ENCODE data around the gene IFITM1. TPM values are rescaled to one million over a fixed set of nuclear protein-coding genes. Genes with fewer than 3 reads are reported as not detected.
A peak's percentile ranks its signal among the peaks of the same experiment; 100 is the strongest.
"Not testable (repeated sequence)": the region's sequence is repeated elsewhere in the genome, so short reads cannot be mapped to it uniquely, and the experiment has no call there.

Gene IFITM1
- total RNA-seq, 3 donors from 2014 or later: 99.3 to 144 (median 120) TPM

DNA sequence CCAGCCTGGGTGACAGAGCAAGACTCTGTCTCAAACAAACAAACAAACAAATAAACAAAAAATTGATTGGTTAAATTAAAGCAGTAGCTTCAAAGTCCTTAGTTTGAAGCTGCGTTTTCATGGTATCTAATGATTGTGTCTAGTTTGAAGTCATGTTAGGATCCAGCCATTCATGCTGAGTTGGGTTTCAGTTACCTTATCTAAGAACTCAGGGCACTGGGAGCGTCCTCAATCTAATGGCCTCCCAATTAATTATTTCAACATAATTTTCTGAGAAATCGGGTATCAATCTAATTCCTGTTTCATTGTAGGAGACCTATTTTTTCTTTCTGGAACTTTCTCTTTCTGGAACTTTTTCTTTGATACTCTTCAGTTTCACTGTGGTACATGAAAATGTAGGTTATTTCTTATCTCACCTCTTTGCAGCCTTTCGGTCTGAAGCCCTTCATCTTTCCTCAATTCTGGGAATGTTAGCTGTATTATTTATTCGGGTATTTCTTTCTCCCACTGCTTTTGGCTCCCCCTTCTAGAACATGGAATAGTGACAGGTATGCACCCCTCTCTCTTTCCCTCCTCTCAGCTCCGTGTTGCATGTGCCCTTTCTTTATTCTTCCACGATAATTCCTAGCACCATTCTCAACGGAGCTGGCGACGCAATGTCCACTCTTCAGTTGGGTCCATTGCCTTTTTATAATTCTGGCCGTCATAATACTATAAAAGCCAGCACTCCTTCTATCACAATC lies 31.2 kb downstream of the IFITM1 start:
- ATAC-seq: no peak
- Mint-ChIP-seq H3K36me3 (ENCODE audit: insufficient read depth) (no peaks in the 10 kb centered on the region), H3K9me3 (no peaks in the 10 kb centered on the region), H3K4me1 (ENCODE audit: low read depth) (peaks cover 18% of the 10 kb centered on the region), H3K4me3 (no peak overlapping the region), H3K27me3 (ENCODE audit: low read depth) (no peaks in the 10 kb centered on the region)
- DNase-seq: no peak

DNA sequence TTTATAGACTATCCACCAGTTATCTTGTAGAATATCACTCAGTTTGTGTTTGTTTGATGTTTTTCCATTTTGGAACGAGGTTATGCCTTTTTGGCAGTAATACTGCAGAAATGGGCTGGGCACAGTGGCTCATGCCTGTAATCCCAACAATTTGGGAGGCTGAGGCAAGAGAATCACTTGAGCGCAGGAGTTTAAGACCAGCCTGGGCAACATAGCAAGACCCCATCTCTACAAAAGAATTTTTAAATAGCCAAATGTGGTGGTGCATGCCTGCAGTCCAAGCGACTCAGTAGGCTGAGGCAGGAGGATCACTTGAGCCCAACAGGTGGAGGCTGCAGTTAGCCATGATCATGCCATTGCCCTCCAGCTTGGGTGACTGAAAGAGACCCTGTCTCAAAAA lies 32.7 kb downstream of the IFITM1 start:
- H3K9me3 Mint-ChIP-seq: no peaks in the 10 kb centered on the region
- H3K36me3 Mint-ChIP-seq (ENCODE audit: insufficient read depth): no peaks in the 10 kb centered on the region
- peaks cover 21% of the 10 kb centered on the region for H3K4me1 Mint-ChIP-seq (ENCODE audit: low read depth)
- DNase-seq: no peak
- no peaks in the 10 kb centered on the region for H3K27me3 Mint-ChIP-seq (ENCODE audit: low read depth)
- H3K4me3 Mint-ChIP-seq: no peak overlapping the region
- ATAC-seq: no peak

DNA sequence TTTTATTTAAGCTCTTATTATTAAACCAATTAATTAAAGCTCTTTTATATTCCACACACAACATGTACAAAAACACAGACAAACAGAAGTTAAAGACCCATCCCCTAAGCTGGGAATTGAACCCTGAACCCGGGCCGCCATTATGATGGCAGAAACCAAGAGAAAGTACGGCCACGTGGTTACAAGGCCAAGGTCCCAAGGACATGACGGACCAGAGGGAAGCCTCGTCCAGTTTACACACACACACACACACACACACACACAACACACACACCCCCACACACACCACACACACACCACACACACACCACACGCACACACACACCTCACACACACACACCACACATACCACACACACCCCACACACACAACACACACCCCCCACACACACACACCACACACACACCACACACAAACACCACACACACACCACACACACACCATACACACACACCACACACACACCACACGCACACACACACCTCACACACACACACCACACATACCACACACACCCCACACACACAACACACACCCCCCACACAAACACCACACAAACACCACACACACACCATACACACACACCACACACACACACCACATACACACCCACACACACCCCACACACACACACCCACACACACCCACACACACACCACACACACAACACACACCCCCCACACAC lies 35.6 kb downstream of the IFITM1 start:
- H3K36me3 Mint-ChIP-seq (ENCODE audit: insufficient read depth); ATAC-seq; H3K27me3 Mint-ChIP-seq (ENCODE audit: low read depth); DNase-seq; H3K9me3 Mint-ChIP-seq; H3K4me3 Mint-ChIP-seq: not testable (repeated sequence)
- H3K4me1 Mint-ChIP-seq (ENCODE audit: low read depth): peaks cover 33% of the 10 kb centered on the region

DNA sequence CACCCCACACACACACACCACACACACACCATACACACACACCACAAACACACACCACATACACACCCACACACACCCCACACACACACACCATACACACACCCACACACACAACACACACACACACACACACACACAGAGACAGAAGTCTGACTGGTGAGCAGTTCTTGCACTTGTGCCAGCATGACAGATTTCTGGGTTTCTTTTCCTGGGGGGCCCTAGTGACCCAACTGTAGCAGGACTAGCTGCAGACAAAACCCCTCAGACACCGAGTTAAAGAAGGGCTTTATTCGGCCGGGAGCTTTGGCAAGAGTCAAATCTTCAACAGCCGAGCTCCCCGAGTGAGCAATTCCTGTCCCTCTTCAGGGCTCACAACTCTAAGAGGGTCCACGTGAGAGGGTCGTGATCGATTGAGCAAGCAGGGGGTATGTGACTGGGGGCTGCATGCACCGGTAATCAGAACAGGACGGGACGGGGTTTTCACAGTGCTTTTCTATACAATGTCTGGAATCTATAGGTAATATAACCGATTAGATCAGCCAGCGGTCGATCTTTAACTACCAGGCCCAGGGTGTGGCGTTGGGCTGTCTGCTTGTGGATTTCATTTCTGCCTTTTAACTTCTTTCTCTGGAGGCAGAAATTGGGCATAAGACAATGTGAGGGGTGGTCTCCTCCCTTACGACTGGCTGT lies 36.3 kb downstream of the IFITM1 start:
- not testable (repeated sequence) for ATAC-seq; H3K36me3 Mint-ChIP-seq (ENCODE audit: insufficient read depth); H3K4me3 Mint-ChIP-seq; DNase-seq; H3K27me3 Mint-ChIP-seq (ENCODE audit: low read depth); H3K9me3 Mint-ChIP-seq
- H3K4me1 Mint-ChIP-seq (ENCODE audit: low read depth): peaks cover 39% of the 10 kb centered on the region

DNA sequence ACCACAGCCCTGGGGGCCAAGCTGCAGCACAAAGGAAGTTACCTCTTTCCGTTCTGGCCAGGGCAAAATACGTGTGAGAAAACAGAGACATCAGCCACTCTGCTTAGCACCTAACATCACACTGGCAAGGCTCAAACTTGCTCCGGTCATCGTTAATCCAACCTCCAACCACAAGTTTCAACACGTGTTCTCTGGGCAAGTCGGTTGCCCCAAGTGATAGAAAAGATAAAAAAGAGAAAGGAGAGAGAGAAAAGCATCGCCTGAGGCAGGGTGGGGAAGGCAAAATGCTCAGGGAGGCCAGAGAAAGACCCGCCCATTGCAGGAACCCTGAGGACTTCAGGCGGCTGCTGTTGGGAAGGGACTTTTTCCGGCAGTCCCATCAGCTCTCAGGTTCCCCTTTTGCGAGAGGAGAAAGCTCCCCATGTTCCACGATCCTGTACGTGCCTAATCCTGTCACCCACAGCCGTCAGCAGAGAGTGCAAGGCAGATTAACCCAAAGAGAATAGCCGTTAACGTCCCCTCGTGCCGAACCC lies 36.9 kb downstream of the IFITM1 start:
- ATAC-seq: no peak
- Mint-ChIP-seq H3K36me3 (ENCODE audit: insufficient read depth) (no peaks in the 10 kb centered on the region), H3K4me3 (no peak overlapping the region), H3K9me3 (no peaks in the 10 kb centered on the region), H3K4me1 (ENCODE audit: low read depth) (peaks cover 43% of the 10 kb centered on the region), H3K27me3 (ENCODE audit: low read depth) (no peaks in the 10 kb centered on the region)
- no peak for DNase-seq

DNA sequence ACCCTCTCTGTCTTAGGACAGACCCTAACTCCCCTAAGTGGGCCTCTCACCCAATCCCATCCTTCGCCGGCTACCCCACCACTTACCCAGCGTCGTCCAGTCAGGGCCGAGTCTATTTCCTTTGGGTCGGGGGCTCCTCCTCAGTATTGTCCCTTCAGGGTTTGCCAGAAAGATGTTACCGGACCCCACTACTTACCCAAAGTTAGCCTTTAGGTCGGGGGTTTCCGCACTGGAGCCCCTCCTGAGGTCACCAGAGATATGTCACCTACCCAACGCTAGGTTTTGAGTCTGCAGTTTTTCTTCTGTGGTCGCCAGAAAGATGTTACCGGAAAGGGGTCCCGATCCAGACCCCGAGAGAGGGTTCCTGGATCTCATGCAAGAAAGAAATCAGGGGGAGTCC lies 37.6 kb downstream of the IFITM1 start:
- Mint-ChIP-seq H3K4me1 (ENCODE audit: low read depth) (peaks cover 43% of the 10 kb centered on the region), H3K4me3 (no peak overlapping the region), H3K9me3 (no peaks in the 10 kb centered on the region), H3K27me3 (ENCODE audit: low read depth) (no peaks in the 10 kb centered on the region), H3K36me3 (ENCODE audit: insufficient read depth) (no peaks in the 10 kb centered on the region)
- DNase-seq: no peak
- ATAC-seq: no peak

DNA sequence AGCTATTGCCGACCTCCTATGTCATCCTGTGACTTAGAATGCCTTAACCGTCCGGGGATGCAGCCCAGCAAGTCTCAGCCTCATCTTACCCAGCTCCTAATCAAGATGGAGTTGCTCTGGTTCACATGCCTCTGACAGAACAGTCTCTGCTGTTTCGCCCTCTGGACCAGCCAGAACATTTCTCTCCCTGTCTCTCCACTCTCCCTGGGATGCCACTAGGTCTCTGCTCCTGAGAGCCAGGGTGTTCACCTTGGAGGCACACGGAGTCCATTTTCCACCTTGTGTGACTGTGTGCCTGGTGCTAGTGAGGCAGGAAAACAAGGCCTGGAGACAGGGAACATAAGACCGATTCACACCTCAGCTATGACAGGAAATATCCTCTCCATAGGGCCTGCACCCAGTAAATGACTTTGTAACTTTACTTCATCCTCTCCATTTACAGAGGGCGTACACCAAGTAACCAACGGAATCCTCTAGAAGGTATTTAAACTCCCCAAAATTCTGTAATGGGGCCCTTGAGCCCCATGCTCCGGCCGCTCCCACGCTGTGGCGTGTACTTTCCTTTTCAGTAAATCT lies 38.7 kb downstream of the IFITM1 start:
- no peaks in the 10 kb centered on the region for H3K9me3 Mint-ChIP-seq
- no peaks in the 10 kb centered on the region for H3K27me3 Mint-ChIP-seq (ENCODE audit: low read depth)
- H3K4me3 Mint-ChIP-seq: no peak overlapping the region
- ATAC-seq (no peak), DNase-seq (no peak)
- H3K36me3 Mint-ChIP-seq (ENCODE audit: insufficient read depth): no peaks in the 10 kb centered on the region
- peaks cover 43% of the 10 kb centered on the region for H3K4me1 Mint-ChIP-seq (ENCODE audit: low read depth)

DNA sequence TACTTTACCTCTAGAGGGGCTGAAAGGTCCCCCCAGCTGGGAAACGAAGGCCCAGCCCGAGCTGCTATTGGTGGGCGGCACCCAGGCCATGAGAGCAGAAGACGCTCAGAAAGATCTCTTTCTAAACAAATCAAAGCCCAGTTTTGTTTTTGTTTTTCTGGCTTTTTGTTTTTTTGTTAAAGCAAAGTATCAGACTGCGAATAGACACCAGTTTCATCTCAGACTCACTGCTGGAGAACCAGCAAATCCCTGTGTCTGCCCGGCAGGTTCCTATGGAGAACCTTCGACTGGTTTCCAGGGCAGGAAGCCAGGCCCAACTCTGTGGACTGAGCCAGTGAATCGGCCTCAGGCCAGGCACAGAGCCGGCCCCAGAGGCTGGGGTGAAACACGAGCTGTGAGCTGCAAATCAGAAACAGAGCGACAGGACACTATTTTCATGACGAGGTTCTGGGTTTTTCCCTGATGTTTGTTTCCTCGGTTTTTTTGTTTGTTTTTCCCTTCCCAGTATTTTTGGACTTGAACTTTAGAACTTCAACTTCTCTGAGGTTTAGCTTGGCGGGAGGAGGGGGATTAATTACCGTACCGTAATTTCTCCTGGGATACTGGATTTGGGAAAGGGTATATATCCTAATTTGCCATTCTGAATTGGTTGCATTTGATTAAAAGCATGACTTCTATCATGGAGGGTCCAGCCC lies 39.5 kb downstream of the IFITM1 start:
- Mint-ChIP-seq H3K4me1 (ENCODE audit: low read depth) (peaks cover 43% of the 10 kb centered on the region), H3K36me3 (ENCODE audit: insufficient read depth) (no peaks in the 10 kb centered on the region), H3K9me3 (no peaks in the 10 kb centered on the region), H3K4me3 (peak overlapping the region; percentile 34), H3K27me3 (ENCODE audit: low read depth) (no peaks in the 10 kb centered on the region)
- ATAC-seq: no peak
- no peak for DNase-seq

DNA sequence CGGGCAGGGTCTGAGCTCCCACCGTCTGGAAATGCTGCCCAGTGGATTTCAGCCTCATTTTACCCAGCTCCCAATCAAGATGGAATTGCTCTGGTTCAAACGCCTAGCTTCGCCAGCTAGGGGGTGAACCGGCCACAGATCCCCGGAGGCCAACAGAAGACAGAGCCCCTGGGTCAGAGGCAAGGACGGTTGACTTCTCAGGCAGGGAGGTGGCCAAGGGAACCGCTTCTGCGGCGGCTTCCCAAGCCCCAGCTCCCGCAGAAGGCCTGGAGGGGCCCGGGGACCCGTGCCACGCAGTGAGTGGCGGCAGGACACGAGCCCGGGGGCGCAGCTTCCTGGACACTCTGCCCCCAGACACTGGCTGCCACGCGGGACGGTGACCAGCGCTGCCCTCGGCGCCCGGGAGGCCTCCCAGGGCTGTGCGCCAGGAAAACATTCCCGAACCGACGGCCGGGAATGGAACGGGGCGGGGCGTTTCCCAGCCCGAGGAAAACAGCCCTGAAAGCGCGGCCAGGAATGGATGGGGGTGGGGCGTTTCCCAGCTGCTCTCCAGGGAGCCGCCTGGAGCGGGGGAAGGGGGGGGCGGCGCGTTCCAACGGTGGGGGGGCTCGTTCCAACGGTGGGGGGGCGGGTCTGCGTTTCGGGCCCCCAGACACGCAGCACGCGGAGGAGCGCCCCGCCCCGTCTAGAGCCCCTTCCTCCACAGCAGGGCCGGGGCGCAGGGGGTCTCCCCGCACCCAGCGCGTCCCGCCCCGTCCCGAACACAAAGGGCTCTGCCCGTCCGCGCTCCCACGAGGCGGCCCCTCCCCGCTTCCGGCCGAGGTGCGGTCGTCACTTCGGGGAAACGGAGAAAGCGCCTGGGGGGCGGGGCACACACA lies 42.0 kb downstream of the IFITM1 start:
- ATAC-seq (peak; percentile 72 to 75), DNase-seq (peak; percentile 85)
- no peaks in the 10 kb centered on the region for H3K36me3 Mint-ChIP-seq (ENCODE audit: insufficient read depth)
- H3K4me1 Mint-ChIP-seq (ENCODE audit: low read depth): peaks cover 41% of the 10 kb centered on the region
- no peaks in the 10 kb centered on the region for H3K27me3 Mint-ChIP-seq (ENCODE audit: low read depth)
- H3K4me3 Mint-ChIP-seq: peak overlapping the region; percentile 82
- H3K9me3 Mint-ChIP-seq: no peaks in the 10 kb centered on the region

DNA sequence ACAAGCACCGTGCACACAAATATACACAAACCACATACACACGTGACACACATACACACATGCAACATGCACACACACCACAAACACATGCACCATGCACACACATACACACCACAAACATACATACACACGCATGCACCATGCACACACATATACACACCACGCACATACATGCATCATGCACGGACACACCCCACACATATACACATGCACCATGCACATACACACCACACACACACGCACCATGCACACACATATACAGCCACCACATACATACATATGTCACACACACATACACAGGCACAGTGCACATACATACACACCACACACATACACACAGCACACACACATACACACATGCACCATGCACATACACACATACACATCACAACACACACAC lies 42.8 kb downstream of the IFITM1 start:
- H3K27me3 Mint-ChIP-seq (ENCODE audit: low read depth): no peaks in the 10 kb centered on the region
- ATAC-seq: no peak
- H3K36me3 Mint-ChIP-seq (ENCODE audit: insufficient read depth): no peaks in the 10 kb centered on the region
- H3K4me1 Mint-ChIP-seq (ENCODE audit: low read depth): peaks cover 33% of the 10 kb centered on the region
- H3K9me3 Mint-ChIP-seq: no peaks in the 10 kb centered on the region
- no peak for DNase-seq
- no peak overlapping the region for H3K4me3 Mint-ChIP-seq

DNA sequence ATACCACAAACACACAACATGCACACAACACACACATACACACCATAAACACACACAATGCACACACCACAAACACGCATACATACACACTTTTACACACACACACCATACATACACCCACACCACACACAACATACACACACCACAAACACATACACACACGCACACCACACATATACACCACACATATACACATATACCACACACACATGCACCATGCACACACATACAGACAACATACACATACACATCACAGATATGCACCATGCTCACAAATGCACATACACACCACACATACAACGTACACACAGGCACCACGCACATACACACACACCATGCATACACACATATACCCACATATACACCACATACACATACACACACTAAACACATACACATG lies 43.7 kb downstream of the IFITM1 start:
- Mint-ChIP-seq H3K27me3 (ENCODE audit: low read depth) (no peaks in the 10 kb centered on the region), H3K9me3 (no peaks in the 10 kb centered on the region), H3K4me1 (ENCODE audit: low read depth) (peaks cover 29% of the 10 kb centered on the region), H3K4me3 (no peak overlapping the region), H3K36me3 (ENCODE audit: insufficient read depth) (no peaks in the 10 kb centered on the region)
- DNase-seq (no peak), ATAC-seq (no peak)

DNA sequence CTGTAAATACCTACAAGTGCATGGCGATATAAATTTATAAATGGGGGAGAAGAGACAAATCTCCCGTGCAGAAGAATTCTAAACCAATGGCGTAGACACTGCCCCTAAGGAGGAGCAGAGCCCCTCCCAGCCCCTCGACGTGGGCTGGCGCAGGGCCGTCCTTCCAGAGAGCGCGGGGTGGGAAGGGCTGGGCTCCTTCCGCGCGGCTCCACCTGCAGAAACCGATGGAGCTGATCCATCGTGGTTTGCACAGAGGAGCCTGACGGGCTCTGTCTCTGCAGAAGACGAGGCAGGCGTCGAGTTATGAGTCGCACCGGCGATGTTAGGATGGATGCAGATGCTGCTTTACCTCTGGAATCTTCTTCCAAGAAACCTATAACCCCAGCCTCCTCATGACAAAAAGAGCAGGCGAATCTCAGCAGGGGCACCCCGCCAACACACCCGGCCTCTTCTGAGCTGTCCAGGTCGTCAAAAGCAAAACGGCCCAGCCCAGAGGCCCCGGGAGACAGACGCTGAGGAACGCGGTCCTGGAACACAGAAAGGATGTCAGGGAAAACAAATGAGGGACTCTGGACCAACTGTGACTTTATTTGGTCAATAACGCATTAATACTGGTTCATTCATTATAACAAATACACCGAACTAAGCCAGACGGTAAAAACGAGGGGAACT lies 44.4 kb downstream of the IFITM1 start:
- no peaks in the 10 kb centered on the region for H3K36me3 Mint-ChIP-seq (ENCODE audit: insufficient read depth)
- H3K4me3 Mint-ChIP-seq: no peak overlapping the region
- ATAC-seq (no peak), DNase-seq (no peak)
- peaks cover 23% of the 10 kb centered on the region for H3K4me1 Mint-ChIP-seq (ENCODE audit: low read depth)
- no peaks in the 10 kb centered on the region for H3K27me3 Mint-ChIP-seq (ENCODE audit: low read depth)
- H3K9me3 Mint-ChIP-seq: no peaks in the 10 kb centered on the region

Measured in activated T-cell treated with anti-CD3 and anti-CD28 coated beads, Interleukin-2, amount 50 U/mL, for 4 hours (primary cell).